HepG2 (cell line): ENCODE results near the gene C6orf132. TPM values are rescaled to one million over a fixed set of nuclear protein-coding genes. Genes with fewer than 3 reads are reported as not detected.
A peak's percentile ranks its signal among the peaks of the same experiment; 100 is the strongest.

Source experiments
- ARID5B ChIP-seq: IDR thresholded peaks from 2 replicates; pipeline ENCODE4 v1.4.0; 2020; ENCODE audit warnings: mild to moderate bottlenecking, missing genetic modification reagents
- FOXA1 ChIP-seq, 2 experiments: fragments of 450-650 bp in 1 of 2; sonication (generic) in 1 of 2; formaldehyde crosslinking in 1 of 2; IDR thresholded peaks; 2 replicates each; pipeline versions ENCODE4 v1.4.0 to v1.6.1; 2016 to 2020; ENCODE audit warnings: missing genetic modification reagents in 1 of 2
- HOXD1 ChIP-seq: sonication (generic); formaldehyde crosslinking; IDR thresholded peaks from 2 replicates; pipeline ENCODE4 v1.5.0; 2020; ENCODE audit warnings: missing genetic modification reagents
- JUNB ChIP-seq: sonication (generic); formaldehyde crosslinking; IDR thresholded peaks from 2 replicates; pipeline ENCODE4 v1.8.0; 2022; ENCODE audit warnings: missing genetic modification reagents, mild to moderate bottlenecking, borderline replicate concordance
- KLF11 ChIP-seq: IDR thresholded peaks from 2 replicates; pipeline ENCODE4 v1.6.1; 2016; ENCODE audit warnings: missing compliant biosample characterization
- MTF2 ChIP-seq: sonication (generic); formaldehyde crosslinking; IDR thresholded peaks from 2 replicates; pipeline ENCODE4 v1.5.0; 2020; ENCODE audit warnings: missing genetic modification reagents, borderline replicate concordance
- NFYC ChIP-seq: IDR thresholded peaks from 2 replicates; pipeline ENCODE4 v1.6.1; 2016; ENCODE audit warnings: missing genetic modification reagents, missing compliant biosample characterization
- SPEN ChIP-seq: sonication (generic); formaldehyde crosslinking; IDR thresholded peaks from 2 replicates; pipeline ENCODE4 v1.5.1; 2020; ENCODE audit warnings: low read depth, mild to moderate bottlenecking, missing genetic modification reagents
- TEAD2 ChIP-seq: sonication (generic); formaldehyde crosslinking; IDR thresholded peaks from 2 replicates; pipeline ENCODE4 v1.9.0; 2021; ENCODE audit warnings: missing genetic modification reagents
- ZNF343 ChIP-seq: sonication (generic); formaldehyde crosslinking; IDR thresholded peaks from 2 replicates; pipeline ENCODE4 v1.4.0; 2020; ENCODE audit warnings: mild to moderate bottlenecking, missing genetic modification reagents
- ZNF430 ChIP-seq: sonication (generic); formaldehyde crosslinking; IDR thresholded peaks from 2 replicates; pipeline ENCODE4 v1.9.0; 2021; ENCODE audit warnings: mild to moderate bottlenecking, missing genetic modification reagents
- ZNF609 ChIP-seq: sonication (generic); formaldehyde crosslinking; IDR thresholded peaks from 2 replicates; pipeline ENCODE4 v1.4.0; 2020; ENCODE audit warnings: mild to moderate bottlenecking, missing genetic modification reagents, borderline replicate concordance
- ZNF746 ChIP-seq: sonication (generic); formaldehyde crosslinking; IDR thresholded peaks from 2 replicates; pipeline ENCODE4 v1.8.0; 2022; ENCODE audit warnings: mild to moderate bottlenecking, missing genetic modification reagents
- ZNF781 ChIP-seq: sonication (generic); formaldehyde crosslinking; IDR thresholded peaks from 2 replicates; pipeline ENCODE4 v1.5.1; 2020; ENCODE audit warnings: borderline replicate concordance, mild to moderate bottlenecking, missing genetic modification reagents; ENCODE audit errors: not compliant biosample characterization
- polyA plus RNA-seq, 8 experiments: library from polyadenylated mRNA; depleted of rRNA in 3 of 8; stranded (reverse) in 7 of 8; unstranded in 1 of 8; fragments of >200 nt; fragmentation: Illumina TruSeq in 4 of 8; extraction: Trizol in 4 of 8; gene quantifications; 2 replicates each; pipeline versions ENCODE4 v1.2.1 to v1.2.3, GENCODE V29; 2011 to 2016; ENCODE audit warnings: low read depth in 4 of 8, missing spikeins in 1 of 8, mixed read lengths in 1 of 8; ENCODE audit not compliant: insufficient read depth in 1 of 8
- total RNA-seq, 5 experiments: library from RNA; depleted of rRNA; stranded (reverse); fragments of >200 nt; fragmentation: Illumina TruSeq; extraction: Trizol; gene quantifications; 2 replicates each; pipeline ENCODE4 v1.2.3, GENCODE V29; 2016; ENCODE audit warnings: low read depth in 1 of 5

C6orf132 gene
- total and polyA plus RNA-seq, 2 of the 13 experiments (the other 11 are each of a cell fraction or from before 2014, with no cell fraction given): 0.78 to 3.0 TPM

- TF ChIP-seq ARID5B (peak; percentile 66), ZNF343 (CRISPR knock-in tag) (no peak), SPEN (CRISPR knock-in tag) (peak; percentile 62; the same call in 1 of the 2 replicates), HOXD1 (CRISPR knock-in tag) (no peak), JUNB (CRISPR knock-in tag) (no peak), ZNF430 (CRISPR knock-in tag) (no peak), ZNF609 (CRISPR knock-in tag) (peak; percentile 70; the same call in 1 of the 2 replicates), ZNF746 (CRISPR knock-in tag) (0 out of 2 replicates have a peak, but pooled peaks have one; percentile 23), ZNF781 (CRISPR knock-in tag) (no peak), MTF2 (no peak), KLF11 (no peak), FOXA1 (IDR thresholded peaks at IDR 0.05) (no peak), FOXA1 (CRISPR knock-in tag; IDR thresholded peaks at IDR 0.05) (no peak), TEAD2 (CRISPR knock-in tag) (no peak), NFYC (no peak)
Measured at GRCh38 chr6:42106112-42107023, 36.1 kb downstream of the C6orf132 start (continued).
